Esophagus muscularis mucosa (tissue), 4 donors: ENCODE data around the gene DIP2C. TPM values are rescaled to one million over a fixed set of nuclear protein-coding genes. Genes with fewer than 3 reads are reported as not detected.

Experiments used
- DNase-seq: peaks from one replicate; pipeline ENCODE4 v3.0.0-alpha.2; 2017; ENCODE audit errors: extremely low spot score
- H3K27ac ChIP-seq, 4 donors: fragments of 200-600 bp; sonication (generic); replicated peaks in 1 of 4; 1 replicate in 3 of 4; 2 replicates in 1 of 4; pipeline ENCODE4 v1.5.1; 2016 to 2019; ENCODE audit warnings: mild to moderate bottlenecking in 1 of 4
- H3K27me3 ChIP-seq, 4 donors: fragments of 200-600 bp; sonication (generic); one replicate each; pipeline versions ENCODE4 v1.5.1 to v1.6.0; 2016 to 2019
- H3K36me3 ChIP-seq, 4 donors: fragments of 200-600 bp; sonication (generic); one replicate each; pipeline ENCODE4 v1.5.1; 2016 to 2019
- H3K4me1 ChIP-seq, 4 donors: fragments of 200-600 bp; sonication (generic); one replicate each; pipeline ENCODE4 v1.5.1; 2016 to 2019
- H3K4me3 ChIP-seq, 4 donors: fragments of 200-600 bp; sonication (generic); 1 replicate in 2 of 4; 2 replicates in 2 of 4; pipeline ENCODE4 v1.5.1; 2016 to 2019; ENCODE audit warnings: mild to moderate bottlenecking in 4 of 4, moderate library complexity in 1 of 4
- H3K9me3 ChIP-seq, 4 donors: fragments of 200-600 bp; sonication (generic); 1 replicate in 3 of 4; 2 replicates in 1 of 4; pipeline ENCODE4 v1.5.1; 2016 to 2019
- EP300 ChIP-seq: sonication (generic); formaldehyde crosslinking; IDR thresholded peaks from one replicate; pipeline ENCODE4 v1.6.1; 2017; ENCODE audit warnings: antibody characterized with exemption
- POLR2A ChIP-seq: fragments of 450-650 bp; IDR thresholded peaks from one replicate; pipeline ENCODE4 v1.6.1; 2017; ENCODE audit warnings: antibody characterized with exemption, moderate library complexity, mild to moderate bottlenecking, low read depth
- POLR2AphosphoS5 ChIP-seq, 2 donors: sonication (generic); formaldehyde crosslinking; IDR thresholded peaks; one replicate each; pipeline ENCODE4 v1.6.1; 2017; ENCODE audit warnings: antibody characterized with exemption in 2 of 2
- WGBS: methylation state at CpG from one replicate; pipeline ENCODE4 v1.1.5; 2018; 5-methylcytosine and 5-hydroxymethylcytosine counted together
- intact Hi-C: fragments of 100-400 bp; cut with DNase I; formaldehyde crosslinking; loops from one replicate; pipeline ENCODE4 v1.15.1; 2023
- total RNA-seq, 4 donors: library from RNA; depleted of rRNA; stranded (reverse); fragments of >200 nt; gene quantifications; one replicate each; pipeline versions ENCODE4 v1.1.0 to v1.2.1, GENCODE V29; 2016
- TF ChIP-seq, protein P1 (sequence below), 3 experiments: fragments of 200-600 bp in 2 of 3; fragments of 450-650 bp in 1 of 3; sonication (generic) in 2 of 3; IDR thresholded peaks; one replicate each; pipeline ENCODE4 v1.5.1; 2017 to 2019; ENCODE audit warnings: antibody characterized with exemption in 3 of 3, mild to moderate bottlenecking in 2 of 3, moderate library complexity in 1 of 3

Gene DIP2C
- total RNA-seq, 4 donors from 2014 or later = 38.6 to 66.4 (median 55.7) TPM

- Histone ChIP-seq H3K27ac (peak overlapping the region in 1 of 4 donors; percentile 61), H3K4me1 (peaks cover 39 to 85% (median 80%) of the 10 kb centered on the region in 4 donors), H3K9me3 (no peaks in the 10 kb centered on the region), H3K27me3 (no peaks in the 10 kb centered on the region), H3K36me3 (no peaks in the 10 kb centered on the region), H3K4me3 (no peak overlapping the region)
- DNase-seq = no peak
- intact Hi-C loops = no loop called here
- 85% methylated on average over 15 of the region's 15 CpGs for WGBS
- no peak for TF ChIP-seq POLR2AphosphoS5 (IDR thresholded peaks at IDR 0.05)
- TF ChIP-seq, protein P1, sequence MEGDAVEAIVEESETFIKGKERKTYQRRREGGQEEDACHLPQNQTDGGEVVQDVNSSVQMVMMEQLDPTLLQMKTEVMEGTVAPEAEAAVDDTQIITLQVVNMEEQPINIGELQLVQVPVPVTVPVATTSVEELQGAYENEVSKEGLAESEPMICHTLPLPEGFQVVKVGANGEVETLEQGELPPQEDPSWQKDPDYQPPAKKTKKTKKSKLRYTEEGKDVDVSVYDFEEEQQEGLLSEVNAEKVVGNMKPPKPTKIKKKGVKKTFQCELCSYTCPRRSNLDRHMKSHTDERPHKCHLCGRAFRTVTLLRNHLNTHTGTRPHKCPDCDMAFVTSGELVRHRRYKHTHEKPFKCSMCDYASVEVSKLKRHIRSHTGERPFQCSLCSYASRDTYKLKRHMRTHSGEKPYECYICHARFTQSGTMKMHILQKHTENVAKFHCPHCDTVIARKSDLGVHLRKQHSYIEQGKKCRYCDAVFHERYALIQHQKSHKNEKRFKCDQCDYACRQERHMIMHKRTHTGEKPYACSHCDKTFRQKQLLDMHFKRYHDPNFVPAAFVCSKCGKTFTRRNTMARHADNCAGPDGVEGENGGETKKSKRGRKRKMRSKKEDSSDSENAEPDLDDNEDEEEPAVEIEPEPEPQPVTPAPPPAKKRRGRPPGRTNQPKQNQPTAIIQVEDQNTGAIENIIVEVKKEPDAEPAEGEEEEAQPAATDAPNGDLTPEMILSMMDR (IDR thresholded peaks at IDR 0.05) = no peak
- TF ChIP-seq POLR2A = no peak
- no peak for TF ChIP-seq EP300
These were observed 89.2 kb downstream of the DIP2C start for GRCh38 chr10:600234-600633.

GRCh38 chr10:599767-600166 lies 89.7 kb downstream of the DIP2C start:
- Histone ChIP-seq H3K4me1 (peaks cover 39 to 80% (median 75%) of the 10 kb centered on the region in 4 donors), H3K27ac (peak overlapping the region in 2 of 4 donors; percentile 61 to 80), H3K4me3 (no peak overlapping the region), H3K9me3 (no peaks in the 10 kb centered on the region), H3K27me3 (no peaks in the 10 kb centered on the region), H3K36me3 (no peaks in the 10 kb centered on the region)
- no peak for DNase-seq
- TF ChIP-seq POLR2AphosphoS5 (IDR thresholded peaks at IDR 0.05) (no peak), POLR2A (no peak), EP300 (no peak)
- TF ChIP-seq, protein P1 (IDR thresholded peaks at IDR 0.05) = no peak
- 94% methylated on average over 6 of the region's 9 CpGs for WGBS
- intact Hi-C loops = no loop called here

DNA sequence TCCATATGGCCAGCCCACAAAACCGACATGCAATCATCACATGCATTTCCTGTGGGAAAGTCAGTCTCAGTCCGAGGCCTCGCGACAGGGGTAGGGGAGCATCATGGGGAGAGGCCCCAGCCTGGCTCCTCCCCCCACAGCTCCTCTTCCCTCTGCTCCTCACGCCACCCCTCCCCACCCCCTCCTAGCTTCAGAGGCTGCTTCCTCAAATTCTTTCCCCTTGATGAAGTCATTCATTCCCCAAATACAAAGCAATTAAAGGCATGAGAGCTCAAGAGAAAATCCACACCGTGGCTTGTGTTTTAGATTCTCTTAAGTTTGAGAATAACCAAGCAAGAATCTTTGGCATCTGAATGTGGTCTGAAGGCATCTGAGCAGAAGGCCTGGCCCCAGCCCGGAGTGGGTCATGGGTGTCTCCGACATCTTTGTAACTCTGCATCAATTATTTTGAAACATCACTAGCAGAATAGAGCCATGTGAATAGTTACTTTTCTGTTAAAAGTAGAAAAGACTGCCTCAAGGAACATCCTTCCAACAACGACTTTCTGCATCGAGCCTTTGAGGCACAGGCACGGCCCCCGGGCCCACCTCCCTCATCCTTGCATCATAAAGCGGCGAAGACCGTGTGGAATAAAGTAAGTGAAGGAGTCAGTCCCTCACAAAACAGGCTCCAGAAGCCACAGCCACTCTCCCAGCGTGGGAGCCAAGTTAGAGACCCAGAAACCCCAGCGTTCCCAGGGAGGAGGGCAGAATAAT lies 90.9 kb downstream of the DIP2C start:
- no peak overlapping the region for H3K4me3 ChIP-seq
- no peaks in the 10 kb centered on the region for H3K36me3 ChIP-seq
- peak overlapping the region; percentile 46 to 80 (median 62) for H3K27ac ChIP-seq
- DNase-seq = no peak
- peak in 1 of 2 donors; percentile 30 for TF ChIP-seq POLR2AphosphoS5 (IDR thresholded peaks at IDR 0.05)
- TF ChIP-seq, protein P1 (IDR thresholded peaks at IDR 0.05) = no peak
- H3K9me3 ChIP-seq = no peaks in the 10 kb centered on the region
- intact Hi-C loops = no loop called here
- H3K27me3 ChIP-seq = no peaks in the 10 kb centered on the region
- peaks cover 43 to 75% (median 71%) of the 10 kb centered on the region in 4 donors for H3K4me1 ChIP-seq
- WGBS = 53% methylated on average over 16 of the region's 17 CpGs

DNA sequence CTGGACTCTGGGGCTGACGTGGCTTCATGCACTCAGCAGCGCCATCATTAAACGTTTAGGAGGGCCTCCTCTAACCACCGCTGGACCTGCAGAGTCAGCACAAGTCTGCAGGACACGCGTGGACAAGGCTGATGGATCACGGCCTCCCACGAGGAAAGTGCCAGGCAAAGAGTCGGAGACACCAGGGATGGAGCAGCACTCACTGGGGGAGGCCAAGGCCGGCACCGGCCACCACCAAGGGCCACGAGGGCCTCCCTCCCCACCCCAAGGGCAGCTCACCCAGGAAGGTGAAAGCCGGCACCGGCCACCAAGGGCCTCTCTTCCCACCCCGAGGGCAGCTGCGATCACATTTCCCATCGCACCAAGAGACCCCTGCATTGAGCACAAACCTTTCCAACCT lies 91.5 kb downstream of the DIP2C start:
- WGBS = 90% methylated on average over 17 of the region's 17 CpGs
- peak overlapping the region; percentile 46 to 80 (median 62) for H3K27ac ChIP-seq
- no peaks in the 10 kb centered on the region for H3K36me3 ChIP-seq
- H3K9me3 ChIP-seq = no peaks in the 10 kb centered on the region
- H3K27me3 ChIP-seq = no peaks in the 10 kb centered on the region
- DNase-seq = no peak
- TF ChIP-seq EP300 (no peak), POLR2A (no peak), POLR2AphosphoS5 (IDR thresholded peaks at IDR 0.05) (no peak)
- TF ChIP-seq, protein P1 (IDR thresholded peaks at IDR 0.05) = no peak
- H3K4me3 ChIP-seq = no peak overlapping the region
- peaks cover 49 to 77% (median 75%) of the 10 kb centered on the region in 4 donors for H3K4me1 ChIP-seq
- intact Hi-C loops = no loop called here
